HepG2 (cell line): Measurements from ENCODE around the gene SLX9.
A peak's percentile ranks its signal among the peaks of the same experiment; 100 is the strongest.

Experiments used
- BRD4 ChIP-seq: sonication (generic); formaldehyde crosslinking; IDR thresholded peaks from 2 replicates; pipeline ENCODE4 v1.4.0; 2020; ENCODE audit warnings: missing genetic modification reagents
- CEBPG ChIP-seq: IDR thresholded peaks from 2 replicates; pipeline ENCODE4 v1.6.1; 2016
- CTCF ChIP-seq: sonication (generic); formaldehyde crosslinking; IDR thresholded peaks from 2 replicates; pipeline ENCODE4 v1.5.0; 2020; ENCODE audit warnings: mild to moderate bottlenecking, missing genetic modification reagents, moderate library complexity
- FIP1L1 ChIP-seq: fragments of 200-400 bp; formaldehyde crosslinking; IDR thresholded peaks from 2 replicates; pipeline ENCODE4 v1.6.1; 2018; ENCODE audit warnings: low read depth, mild to moderate bottlenecking, low read length, moderate library complexity, borderline replicate concordance; ENCODE audit not compliant: insufficient read depth
- HDAC6 ChIP-seq: fragments of 200-600 bp; sonication (generic); IDR thresholded peaks from 2 replicates; pipeline ENCODE4 v1.7.0; 2017; ENCODE audit warnings: mild to moderate bottlenecking, antibody characterized with exemption, low read length, low read depth
- KDM4B ChIP-seq: sonication (generic); formaldehyde crosslinking; IDR thresholded peaks from 2 replicates; pipeline ENCODE4 v1.4.0; 2020; ENCODE audit warnings: missing genetic modification reagents
- KLF13 ChIP-seq: sonication (generic); formaldehyde crosslinking; IDR thresholded peaks from 2 replicates; pipeline ENCODE4 v1.4.0; 2020; ENCODE audit warnings: mild to moderate bottlenecking, missing genetic modification reagents
- MAFF ChIP-seq: IDR thresholded peaks from 2 replicates; pipeline ENCODE4 v1.6.1; 2011; ENCODE audit warnings: low read depth, low read length, improper control_type of control experiment
- POLR2AphosphoS5 ChIP-seq: IDR thresholded peaks from 2 replicates; pipeline ENCODE4 v1.6.1; 2012; ENCODE audit warnings: low read depth, low read length
- SMAD3 ChIP-seq: sonication (generic); formaldehyde crosslinking; IDR thresholded peaks from 2 replicates; pipeline ENCODE4 v1.4.0; 2020; ENCODE audit warnings: missing genetic modification reagents
- STAG1 ChIP-seq: sonication (generic); formaldehyde crosslinking; IDR thresholded peaks from 2 replicates; pipeline ENCODE4 v1.4.0; 2020; ENCODE audit warnings: missing genetic modification reagents
- ZNF253 ChIP-seq: sonication (generic); formaldehyde crosslinking; IDR thresholded peaks from 2 replicates; pipeline ENCODE4 v1.8.0; 2022; ENCODE audit warnings: mild to moderate bottlenecking, missing genetic modification reagents, borderline replicate concordance
- ZSCAN20 ChIP-seq: sonication (generic); formaldehyde crosslinking; IDR thresholded peaks from 2 replicates; pipeline ENCODE4 v1.4.0; 2020; ENCODE audit warnings: missing genetic modification reagents, mild to moderate bottlenecking, borderline replicate concordance

DNA sequence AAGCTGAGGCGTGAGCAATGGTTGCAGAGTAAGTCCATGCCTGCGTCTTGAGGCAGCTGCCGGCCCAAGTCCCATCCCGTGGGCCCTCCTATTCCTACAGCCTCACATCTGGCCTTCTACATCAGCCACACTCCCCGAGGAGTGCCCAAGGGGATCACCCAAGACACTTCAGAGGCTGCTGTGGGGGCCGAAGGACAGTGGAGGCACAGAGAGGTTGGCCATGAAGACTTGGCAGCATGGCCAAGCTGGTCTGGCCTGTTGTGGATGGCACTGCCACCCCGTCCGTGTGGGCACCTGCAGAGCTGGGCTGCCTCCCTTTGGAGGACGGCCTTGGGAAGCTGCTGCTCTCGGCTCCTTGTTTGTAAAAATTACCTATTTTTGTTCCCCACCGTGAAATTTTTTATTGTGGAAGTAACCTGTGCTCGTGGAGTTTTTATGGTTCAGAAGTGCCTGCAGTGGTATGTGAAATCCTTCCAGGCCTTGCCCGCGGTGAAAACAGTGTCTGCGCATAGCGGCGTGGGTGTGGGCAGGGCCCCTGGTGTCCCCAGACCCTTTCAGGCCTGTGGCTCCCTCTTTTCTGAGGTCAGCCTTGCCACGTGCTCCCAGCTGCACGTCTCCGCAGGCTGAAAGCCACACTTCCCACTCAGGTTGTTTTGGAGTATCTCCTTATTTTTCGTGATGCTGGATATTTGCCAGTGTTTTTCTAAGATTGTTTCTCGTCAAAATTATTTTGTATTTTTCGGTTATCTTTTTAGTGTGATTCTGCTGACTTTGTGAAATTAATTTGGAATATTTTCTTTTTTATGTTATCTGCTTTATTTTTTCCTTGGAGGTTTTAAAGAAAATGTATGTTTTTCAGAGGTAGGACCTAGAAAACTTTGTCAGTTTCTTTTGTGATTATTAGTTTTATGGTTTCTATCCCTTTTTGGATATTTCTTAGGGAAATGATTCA, 20.6 kb downstream of the SLX9 start:
- no peak for TF ChIP-seq ZSCAN20 (CRISPR knock-in tag)
- no peak for TF ChIP-seq ZNF253 (CRISPR knock-in tag)
- TF ChIP-seq HDAC6, result no peak
- TF ChIP-seq SMAD3 (CRISPR knock-in tag), result no peak
- no peak for TF ChIP-seq CTCF (CRISPR knock-in tag)
- peak; percentile 58; the same call in 1 of the 2 replicates for TF ChIP-seq MAFF
- no peak for TF ChIP-seq KDM4B (CRISPR knock-in tag)
- TF ChIP-seq BRD4 (CRISPR knock-in tag), result no peak
- TF ChIP-seq FIP1L1, result no peak
- no peak for TF ChIP-seq STAG1 (CRISPR knock-in tag)
- TF ChIP-seq POLR2AphosphoS5, result no peak
- TF ChIP-seq CEBPG (CRISPR knock-in tag), result no peak
- no peak for TF ChIP-seq KLF13
